HG02938 (cell line): ENCODE measurements around the gene ANO6.
"Not testable (repeated sequence)": the region's sequence is repeated elsewhere in the genome, so short reads cannot be mapped to it uniquely, and the experiment has no call there.

Experiments
- ATAC-seq: cut with Tn5 transposase; IDR thresholded peaks from one replicate; pipeline ENCODE4 v1.9.1; 2021; ENCODE audit warnings: mild to moderate bottlenecking, moderate library complexity; ENCODE audit not compliant: unreplicated experiment

The ANO6 gene

GRCh38 chr12:45236383-45236782 lies 20.5 kb downstream of the ANO6 start:
- not testable (repeated sequence) for ATAC-seq

- ATAC-seq = no peak
Measured at GRCh38 chr12:45242180-45242579, 26.3 kb downstream of the ANO6 start.

GRCh38 chr12:45243963-45244362 lies 28.1 kb downstream of the ANO6 start:
- ATAC-seq = no peak

- ATAC-seq = peak; percentile 68
Measured at GRCh38 chr12:45244561-45245343, 28.9 kb downstream of the ANO6 start.

- ATAC-seq = no peak
Measured at GRCh38 chr12:45246236-45246635, 30.3 kb downstream of the ANO6 start.

- no peak for ATAC-seq
Measured at GRCh38 chr12:45247589-45247988, 31.7 kb downstream of the ANO6 start.

- ATAC-seq = no peak
Measured at GRCh38 chr12:45248095-45248494, 32.2 kb downstream of the ANO6 start.

GRCh38 chr12:45254254-45254653 lies 38.4 kb downstream of the ANO6 start:
- no peak for ATAC-seq

- no peak for ATAC-seq
Measured at GRCh38 chr12:45256721-45257120, 40.8 kb downstream of the ANO6 start.

- peak; percentile 90 for ATAC-seq
Measured at GRCh38 chr12:45257185-45257930, 41.5 kb downstream of the ANO6 start.

- no peak for ATAC-seq
Measured at GRCh38 chr12:45259675-45260074, 43.8 kb downstream of the ANO6 start.

GRCh38 chr12:45260104-45260815 lies 44.4 kb downstream of the ANO6 start:
- ATAC-seq = no peak

- ATAC-seq = no peak
Measured at GRCh38 chr12:45260854-45261253, 45.0 kb downstream of the ANO6 start.

GRCh38 chr12:45262185-45262584 lies 46.3 kb downstream of the ANO6 start:
- ATAC-seq = not testable (repeated sequence)

- no peak for ATAC-seq
Measured at GRCh38 chr12:45263587-45263986, 47.7 kb downstream of the ANO6 start.

- ATAC-seq = peak; percentile 64
Measured at GRCh38 chr12:45268672-45269411, 52.9 kb downstream of the ANO6 start.

GRCh38 chr12:45269412-45269751 lies 53.5 kb downstream of the ANO6 start:
- ATAC-seq = no peak

GRCh38 chr12:45270951-45271350 lies 55.1 kb downstream of the ANO6 start:
- ATAC-seq = no peak

GRCh38 chr12:45273717-45274271 lies 57.9 kb downstream of the ANO6 start:
- ATAC-seq = no peak

GRCh38 chr12:45276154-45276755 lies 60.4 kb downstream of the ANO6 start:
- no peak for ATAC-seq
